HEK293 (cell line): Measurements from ENCODE around the gene G6PD.
A peak's percentile ranks its signal among the peaks of the same experiment; 100 is the strongest.

Experiments used
- CTCF ChIA-PET: fragments of 350-600 bp; formaldehyde crosslinking; extraction: SDS; loops from one replicate; lab custom pipeline; 2021; ENCODE audit warnings: antibody characterized with exemption; lab: Yijun Ruan, JAX
- POLR2A ChIA-PET: fragments of 300-600 bp; formaldehyde crosslinking; extraction: SDS; loops from one replicate; lab custom pipeline; 2020; ENCODE audit warnings: antibody characterized with exemption, inconsistent platforms; lab: Yijun Ruan, JAX
- H3K27ac ChIP-seq: fragments of 200-500 bp; sonication (Bioruptor generic); 2 replicates; pipeline ENCODE4 v1.5.1; 2014; ENCODE audit warnings: low read depth, low read length, control low read depth, inconsistent platforms; ENCODE audit errors: extremely low read depth
- H3K36me3 ChIP-seq, 2 experiments: fragments of 200-500 bp in 1 of 2; sonication (Bioruptor generic) in 1 of 2; 1 replicate in 1 of 2; 2 replicates in 1 of 2; pipeline ENCODE4 v1.5.1; 2014 to 2017; ENCODE audit warnings: inconsistent platforms in 2 of 2, low read length in 2 of 2; ENCODE audit not compliant: control insufficient read depth in 2 of 2, insufficient read depth in 1 of 2
- H3K4me1 ChIP-seq: fragments of 200-500 bp; sonication (Bioruptor generic); 2 replicates; pipeline ENCODE4 v1.5.1; 2014; ENCODE audit warnings: mild to moderate bottlenecking, low read length, inconsistent platforms; ENCODE audit not compliant: control insufficient read depth, insufficient read depth
- H3K4me3 ChIP-seq: 2 replicates; pipeline ENCODE4 v1.5.1; 2011; ENCODE audit warnings: low read depth, mild to moderate bottlenecking, control low read depth, low read length, moderate library complexity
- H3K9me3 ChIP-seq: fragments of 200-500 bp; sonication (Bioruptor generic); 2 replicates; pipeline ENCODE4 v1.5.1; 2014; ENCODE audit warnings: low read depth, low read length, inconsistent platforms; ENCODE audit not compliant: control insufficient read depth, insufficient read depth
- ATF2 ChIP-seq: fragments of 450-650 bp; formaldehyde crosslinking; IDR thresholded peaks from 2 replicates; pipeline ENCODE4 v1.5.1; 2016; ENCODE audit warnings: missing biosample characterization, missing genetic modification characterization, low read depth
- HIC1 ChIP-seq: fragments of 450-650 bp; formaldehyde crosslinking; IDR thresholded peaks from 2 replicates; pipeline ENCODE4 v1.5.1; 2016; ENCODE audit warnings: missing biosample characterization, missing genetic modification characterization
- KLF1 ChIP-seq: fragments of 450-650 bp; formaldehyde crosslinking; IDR thresholded peaks from 2 replicates; pipeline ENCODE4 v1.5.1; 2016; ENCODE audit warnings: missing biosample characterization, missing genetic modification characterization
- PRDM4 ChIP-seq: fragments of 450-650 bp; formaldehyde crosslinking; IDR thresholded peaks from 2 replicates; pipeline ENCODE4 v1.5.1; 2017; ENCODE audit warnings: missing biosample characterization, missing genetic modification characterization
- PRDM6 ChIP-seq: fragments of 450-650 bp; formaldehyde crosslinking; IDR thresholded peaks from 2 replicates; pipeline ENCODE4 v1.5.1; 2017; ENCODE audit warnings: missing biosample characterization, missing genetic modification characterization
- SCRT2 ChIP-seq: fragments of 450-650 bp; formaldehyde crosslinking; IDR thresholded peaks from 2 replicates; pipeline ENCODE4 v1.5.1; 2016; ENCODE audit warnings: missing biosample characterization, missing genetic modification characterization
- SP2 ChIP-seq: fragments of 450-650 bp; formaldehyde crosslinking; IDR thresholded peaks from 2 replicates; pipeline ENCODE4 v1.5.1; 2016; ENCODE audit warnings: missing biosample characterization, missing genetic modification characterization
- ZIC2 ChIP-seq: fragments of 450-650 bp; formaldehyde crosslinking; IDR thresholded peaks from 2 replicates; pipeline ENCODE4 v1.5.1; 2016; ENCODE audit warnings: missing biosample characterization, missing genetic modification characterization
- ZNF114 ChIP-seq: fragments of 450-650 bp; formaldehyde crosslinking; IDR thresholded peaks from 2 replicates; pipeline ENCODE4 v1.5.0; 2017; ENCODE audit warnings: missing biosample characterization, missing genetic modification characterization
- ZNF146 ChIP-seq: fragments of 450-650 bp; formaldehyde crosslinking; IDR thresholded peaks from 2 replicates; pipeline ENCODE4 v1.5.1; 2016; ENCODE audit warnings: missing biosample characterization, missing genetic modification characterization
- ZNF174 ChIP-seq: fragments of 450-650 bp; formaldehyde crosslinking; IDR thresholded peaks from 2 replicates; pipeline ENCODE4 v1.5.0; 2017; ENCODE audit warnings: missing biosample characterization, mild to moderate bottlenecking, missing genetic modification characterization
- ZNF202 ChIP-seq: fragments of 450-650 bp; formaldehyde crosslinking; IDR thresholded peaks from 2 replicates; pipeline ENCODE4 v1.5.1; 2016; ENCODE audit warnings: missing biosample characterization, missing genetic modification characterization, borderline replicate concordance
- ZNF248 ChIP-seq: fragments of 450-650 bp; formaldehyde crosslinking; IDR thresholded peaks from 2 replicates; pipeline ENCODE4 v1.5.1; 2017; ENCODE audit warnings: missing biosample characterization, missing genetic modification characterization
- ZNF266 ChIP-seq: fragments of 450-650 bp; formaldehyde crosslinking; IDR thresholded peaks from 2 replicates; pipeline ENCODE4 v1.5.1; 2016; ENCODE audit warnings: missing biosample characterization, missing genetic modification characterization, low read depth
- ZNF37A ChIP-seq: fragments of 450-650 bp; IDR thresholded peaks from 2 replicates; pipeline ENCODE4 v1.5.1; 2018; ENCODE audit warnings: missing biosample characterization, missing genetic modification characterization
- ZNF561 ChIP-seq: fragments of 450-650 bp; IDR thresholded peaks from 2 replicates; pipeline ENCODE4 v1.5.1; 2018; ENCODE audit warnings: missing biosample characterization, missing genetic modification characterization, borderline replicate concordance
- ZNF596 ChIP-seq: fragments of 450-650 bp; IDR thresholded peaks from 2 replicates; pipeline ENCODE4 v1.5.0; 2018; ENCODE audit warnings: missing biosample characterization, mild to moderate bottlenecking, missing genetic modification characterization, moderate library complexity
- ZNF610 ChIP-seq: fragments of 450-650 bp; formaldehyde crosslinking; IDR thresholded peaks from 2 replicates; pipeline ENCODE4 v1.5.1; 2016; ENCODE audit warnings: missing biosample characterization, missing genetic modification characterization, borderline replicate concordance
- ZNF701 ChIP-seq: fragments of 450-650 bp; formaldehyde crosslinking; IDR thresholded peaks from 2 replicates; pipeline ENCODE4 v1.5.1; 2016; ENCODE audit warnings: missing biosample characterization, missing genetic modification characterization
- ZSCAN4 ChIP-seq: fragments of 450-650 bp; formaldehyde crosslinking; IDR thresholded peaks from 2 replicates; pipeline ENCODE4 v1.5.1; 2017; ENCODE audit warnings: missing biosample characterization, missing genetic modification characterization

G6PD gene

GRCh38 chrX:154515090-154515965 lies 31.3 kb downstream of the G6PD start:
- Histone ChIP-seq H3K4me3 (peak overlapping the region; percentile 71), H3K4me1 (peaks cover 3% of the 10 kb centered on the region; the same call in 1 of the 2 replicates)
- TF ChIP-seq ZNF610 (tag by site-specific recombination) (no peak), KLF1 (tag by site-specific recombination) (0 out of 2 replicates have a peak, but pooled peaks have one; percentile 23), ZNF561 (tag by site-specific recombination) (no peak), SP2 (no peak), ZNF146 (tag by site-specific recombination) (no peak), PRDM4 (tag by site-specific recombination) (0 out of 2 replicates have a peak, but pooled peaks have one; percentile 18), SCRT2 (tag by site-specific recombination) (no peak), ZIC2 (tag by site-specific recombination) (peak; percentile 31), ZNF202 (tag by site-specific recombination) (no peak), ATF2 (tag by site-specific recombination) (peak; percentile 87), ZNF114 (tag by site-specific recombination) (no peak), ZSCAN4 (tag by site-specific recombination) (no peak), HIC1 (tag by site-specific recombination) (peak; percentile 24; the same call in 1 of the 2 replicates), ZNF37A (no peak)
- TF ChIP-seq, all 188 proteins: peak for 5
- H3K9me3 ChIP-seq = no peaks in the 10 kb centered on the region
- peak overlapping the region; percentile 77 for H3K27ac ChIP-seq
- ChIA-PET CTCF (interaction anchor here (0.5 to 0.6 kb wide), 3 partner anchors 12 to 31 kb away, joined by 3 to 5 read pairs (median 4); no protein-coding TSS in a partner anchor), POLR2A (interaction anchor here (1.0 to 3.1 kb wide), 4 partner anchors 16 to 144 kb away, joined by 3 to 35 read pairs (median 3); partner anchors contain the start of genes SLC10A3 and UBL4A)
- H3K36me3 ChIP-seq = peaks cover 0 to 13% of the 10 kb centered on the region in 2 experiments; a peak in 2 of 3 replicates

GRCh38 chrX:154513716-154514115 lies 32.9 kb downstream of the G6PD start:
- CTCF ChIA-PET = interaction anchor here (0.5 to 0.6 kb wide), 2 partner anchors 27 to 1571 kb away, joined by 3 read pairs; partner anchors contain the start of gene UBL4A
- H3K27ac ChIP-seq = no peak overlapping the region
- no peaks in the 10 kb centered on the region for H3K9me3 ChIP-seq
- POLR2A ChIA-PET = interaction anchor here (0.9 to 3.1 kb wide), 2 partner anchors 23 to 27 kb away, joined by 4 to 35 read pairs; partner anchors contain the start of gene SLC10A3
- H3K36me3 ChIP-seq = peaks cover 4 to 26% of the 10 kb centered on the region in 2 experiments; a peak in 2 of 3 replicates
- H3K4me3 ChIP-seq = no peak overlapping the region
- H3K4me1 ChIP-seq = peaks cover 3% of the 10 kb centered on the region; the same call in 1 of the 2 replicates
- no peak for TF ChIP-seq ZNF174
- no peak for TF ChIP-seq PRDM6 (tag by site-specific recombination)
- no peak for TF ChIP-seq ZNF596 (tag by site-specific recombination)
- TF ChIP-seq ZNF248 (tag by site-specific recombination) = no peak
- no peak for TF ChIP-seq ZNF266 (tag by site-specific recombination)
- no peak for TF ChIP-seq ZNF701
